HL-60/S4 treated with retinoic acid at 250 ng/mL for 4 days and 3 days (cell line): Measurements from ENCODE around the gene TSHZ2.
"Not testable (repeated sequence)": the region's sequence is repeated elsewhere in the genome, so short reads cannot be mapped to it uniquely, and the experiment has no call there.

Experiments used
- in situ Hi-C: fragments of 300-500 bp; cut with MboI; formaldehyde crosslinking; loops from 2 replicates; pipeline ENCODE4 v1.7.0; 2022; ENCODE audit warnings: low sequenced_read_pairs

Gene TSHZ2

DNA sequence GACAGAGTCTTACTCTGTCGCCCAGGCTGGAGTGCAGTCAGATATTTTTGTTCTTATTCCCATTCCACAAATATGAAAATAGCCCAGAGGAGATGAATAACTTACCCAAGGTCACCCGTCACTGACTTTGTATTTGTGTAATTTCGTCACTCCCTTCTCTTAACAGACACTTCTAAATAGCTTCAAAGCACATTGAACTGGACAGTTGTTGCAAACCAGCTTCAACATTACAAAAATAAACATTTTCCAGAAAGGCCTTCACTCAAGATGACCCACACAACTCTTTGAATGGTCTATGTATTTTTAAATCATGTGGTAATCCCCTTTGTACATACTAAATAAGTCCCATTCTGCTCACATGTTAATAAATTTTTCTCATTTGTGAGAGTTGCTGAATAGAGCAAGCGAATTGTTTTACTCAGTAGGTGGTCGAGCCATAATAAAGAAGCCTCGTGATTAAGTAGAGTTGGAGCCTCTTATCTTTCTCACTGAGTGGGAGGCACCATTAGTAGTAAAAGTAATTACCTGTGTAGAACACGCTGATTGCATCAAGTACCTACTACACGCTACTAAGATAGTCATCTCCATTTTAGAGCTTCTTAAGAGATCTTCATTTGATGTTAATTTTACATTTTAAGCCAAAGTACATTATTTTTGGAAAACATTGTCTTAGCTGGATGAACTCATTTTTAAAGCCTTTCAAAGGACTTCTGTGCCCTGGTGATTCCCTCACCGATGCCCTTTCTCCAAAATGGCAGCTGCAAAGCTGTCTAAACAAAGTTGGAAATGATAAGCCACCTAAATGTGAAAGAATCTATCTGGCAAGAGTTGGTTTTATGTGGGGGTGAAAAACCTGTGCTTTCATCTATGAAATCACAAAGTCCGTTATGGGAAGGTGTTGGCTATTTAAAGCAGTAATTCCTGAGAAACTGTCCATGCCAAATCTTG is 110.0 kb downstream of the TSHZ2 start:
- in situ Hi-C loops = no loop called here

DNA sequence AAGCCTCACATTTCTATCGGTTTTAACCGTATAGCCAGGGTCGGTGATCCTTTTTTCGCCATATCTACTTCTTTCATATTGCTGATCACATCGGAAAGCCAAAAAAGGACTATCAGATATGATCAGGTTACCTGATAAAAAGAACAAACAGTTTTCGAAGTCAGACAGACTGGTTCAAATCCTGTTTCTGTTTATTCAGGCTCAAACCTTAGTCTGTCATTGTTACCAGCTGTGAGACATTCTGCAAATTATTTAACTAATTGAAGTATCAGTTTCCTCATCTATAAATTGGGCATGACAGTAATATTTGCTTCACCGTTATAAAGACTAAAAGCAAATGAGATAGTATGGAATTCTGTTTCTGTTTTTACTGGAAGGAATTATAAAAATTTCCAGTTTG is 111.3 kb downstream of the TSHZ2 start:
- in situ Hi-C loops = no loop called here

DNA sequence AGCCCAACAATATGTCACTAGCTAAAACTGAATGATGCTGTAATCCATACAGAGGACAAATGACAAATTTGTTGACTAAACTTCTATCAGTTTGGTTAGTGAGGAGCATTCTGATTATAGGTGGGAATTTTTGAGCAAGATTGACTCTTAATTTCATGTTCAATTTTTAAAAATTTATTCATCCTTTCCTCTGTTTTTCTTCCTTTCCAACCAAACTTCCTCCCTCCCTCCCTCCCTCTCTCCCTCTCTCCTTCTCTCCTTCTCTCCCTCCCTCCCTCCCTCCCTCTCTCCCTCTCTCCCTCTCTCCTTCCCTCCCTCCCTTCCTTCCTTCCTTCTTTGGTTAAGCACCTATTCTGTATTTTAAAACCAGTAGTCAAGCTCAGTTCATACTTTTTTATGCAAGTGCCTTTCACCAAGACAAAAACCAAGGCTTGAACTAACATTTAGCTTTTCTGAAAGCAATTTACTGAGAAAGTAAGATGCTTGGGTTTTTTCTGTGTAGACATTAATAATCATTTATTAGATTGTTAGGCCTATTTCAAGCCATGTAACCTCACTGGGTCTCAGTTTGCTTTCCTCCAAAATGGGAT is 112.3 kb downstream of the TSHZ2 start:
- in situ Hi-C loops = no loop called here

DNA sequence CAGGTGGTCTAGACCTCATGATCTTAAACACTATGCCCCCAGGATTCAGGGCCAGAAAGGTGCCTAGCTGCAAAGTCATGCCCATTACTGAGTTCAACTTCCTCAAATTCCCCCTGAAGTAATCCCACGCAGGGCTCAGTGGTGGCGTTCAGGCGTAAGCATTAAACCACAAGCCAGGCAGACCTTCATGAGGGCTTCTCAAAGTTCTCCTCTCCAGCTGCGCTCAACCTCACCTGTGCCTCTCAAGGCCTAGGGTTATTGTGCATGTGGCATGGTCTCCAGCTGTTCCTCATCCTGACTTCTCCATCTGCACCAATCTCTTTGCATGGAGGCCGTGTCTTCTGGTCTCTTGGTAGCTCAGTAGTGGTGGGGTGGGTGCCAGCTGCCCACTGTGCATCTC is 113.6 kb downstream of the TSHZ2 start:
- in situ Hi-C loops = no loop called here

DNA sequence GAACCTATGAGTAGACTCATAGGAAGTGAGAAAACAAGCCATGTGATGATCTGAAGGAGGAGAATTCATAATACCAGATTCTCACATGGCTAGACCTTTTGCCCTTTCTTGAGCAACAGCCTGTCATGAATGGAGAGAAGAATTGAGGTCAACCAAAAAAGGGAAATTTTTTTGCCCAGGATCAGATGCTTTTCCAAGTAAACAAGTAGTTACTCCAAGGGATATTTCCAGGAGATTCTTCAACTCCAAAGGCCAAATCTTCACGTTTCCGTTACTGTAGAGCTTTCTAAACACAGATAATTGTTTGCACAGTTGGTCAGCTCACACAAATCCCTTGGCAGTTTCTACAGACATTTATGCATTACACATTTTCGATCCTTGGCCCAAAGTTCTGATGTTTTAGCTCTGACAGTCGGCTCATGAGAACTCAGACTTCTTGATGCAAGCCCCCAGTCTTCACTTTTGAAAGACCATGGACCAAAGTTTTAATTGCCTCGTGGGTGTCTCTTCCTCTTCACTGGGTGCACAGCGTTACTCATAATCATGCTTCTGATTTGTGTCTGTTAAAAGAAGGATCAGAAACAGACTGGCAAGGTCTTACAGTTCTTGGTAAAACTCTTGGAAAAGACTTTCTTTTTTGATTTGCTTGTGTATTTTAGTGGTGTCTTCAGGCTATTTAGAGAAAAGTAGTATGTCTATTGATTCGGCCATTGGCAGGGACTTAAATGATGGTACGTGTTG is 115.0 kb downstream of the TSHZ2 start:
- in situ Hi-C loops = no loop called here

DNA sequence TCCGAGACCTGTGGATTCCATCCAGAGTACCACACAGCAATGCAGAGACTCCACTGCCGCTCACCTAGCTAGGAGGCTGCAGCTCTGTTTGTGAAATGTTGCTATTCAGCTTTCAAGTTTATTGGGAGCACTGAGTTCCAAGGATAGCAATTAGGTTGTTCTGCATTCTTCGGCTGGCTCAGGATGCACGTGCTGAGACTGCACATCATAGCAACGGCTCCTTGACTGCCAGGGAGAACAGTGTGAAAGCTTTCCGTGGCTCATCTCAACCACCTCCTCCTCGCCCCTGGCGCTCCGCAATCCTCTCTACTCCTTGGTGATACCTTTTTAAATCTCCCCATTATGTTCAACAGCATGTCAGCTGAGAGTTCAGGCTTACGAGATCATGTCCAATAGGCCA is 116.6 kb downstream of the TSHZ2 start:
- in situ Hi-C loops = no loop called here

DNA sequence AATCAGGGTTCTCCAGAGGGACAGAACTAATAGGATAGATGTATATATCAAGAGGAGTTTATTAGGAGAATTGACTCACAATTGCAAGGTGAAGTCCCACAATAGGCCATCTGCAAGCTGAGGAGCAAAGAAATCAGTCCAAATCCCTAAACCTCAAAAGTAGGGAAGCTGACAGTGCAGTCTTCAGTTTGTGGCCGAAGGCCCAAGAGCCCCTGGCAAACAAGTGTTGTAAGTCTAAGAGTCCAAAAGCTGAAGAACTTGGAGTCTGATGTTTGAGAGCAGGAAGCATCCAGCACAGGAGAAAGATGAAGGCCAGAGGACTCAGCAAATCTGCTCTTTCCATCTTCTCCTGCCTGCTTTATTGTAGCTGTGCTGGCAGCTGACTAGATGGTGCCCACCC is 117.7 kb downstream of the TSHZ2 start:
- in situ Hi-C loops = not testable (repeated sequence)

DNA sequence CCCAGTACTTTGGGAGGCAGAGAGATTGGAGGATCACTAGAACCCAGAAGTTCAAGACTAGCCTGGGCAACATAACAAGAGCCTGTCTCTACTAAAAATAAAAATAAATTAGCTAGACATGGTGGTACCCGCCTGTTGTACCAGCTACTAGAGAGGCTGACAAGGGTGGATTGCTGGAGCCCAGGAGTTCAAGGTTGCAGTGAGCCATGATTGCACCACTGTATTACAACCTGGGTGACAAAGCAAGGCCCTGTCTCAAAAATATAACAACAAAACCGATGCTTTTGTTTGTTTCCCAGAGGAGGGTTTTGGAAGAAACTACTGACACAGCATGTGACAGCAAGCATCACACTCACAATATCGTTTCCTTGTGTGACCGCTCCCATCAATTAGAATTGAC is 119.6 kb downstream of the TSHZ2 start:
- in situ Hi-C loops = no loop called here

DNA sequence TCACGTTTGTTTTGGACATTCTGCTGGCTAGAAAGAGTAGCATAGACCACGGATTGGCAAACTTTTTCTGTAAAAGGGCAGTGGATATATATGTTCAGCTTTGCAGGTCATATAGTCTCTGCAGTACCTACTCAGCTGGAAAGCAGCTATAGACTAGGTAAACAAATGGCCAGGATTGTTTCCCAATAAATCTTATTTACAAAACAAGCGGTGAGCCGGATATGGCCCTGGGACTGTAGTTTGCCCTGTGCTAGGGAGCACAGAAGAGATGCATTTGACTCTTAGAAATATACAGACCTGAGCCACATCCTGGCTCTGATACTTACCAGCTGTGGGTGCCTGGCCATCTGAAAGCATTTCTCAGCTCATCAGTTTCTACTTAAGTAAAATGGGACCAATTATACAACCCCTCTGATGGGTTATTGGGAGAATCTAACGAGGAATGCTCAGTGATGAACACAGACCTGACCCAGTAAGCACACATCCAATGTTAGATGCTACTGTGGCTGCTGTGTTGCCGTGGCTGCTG is 120.7 kb downstream of the TSHZ2 start:
- in situ Hi-C loops = no loop called here

DNA sequence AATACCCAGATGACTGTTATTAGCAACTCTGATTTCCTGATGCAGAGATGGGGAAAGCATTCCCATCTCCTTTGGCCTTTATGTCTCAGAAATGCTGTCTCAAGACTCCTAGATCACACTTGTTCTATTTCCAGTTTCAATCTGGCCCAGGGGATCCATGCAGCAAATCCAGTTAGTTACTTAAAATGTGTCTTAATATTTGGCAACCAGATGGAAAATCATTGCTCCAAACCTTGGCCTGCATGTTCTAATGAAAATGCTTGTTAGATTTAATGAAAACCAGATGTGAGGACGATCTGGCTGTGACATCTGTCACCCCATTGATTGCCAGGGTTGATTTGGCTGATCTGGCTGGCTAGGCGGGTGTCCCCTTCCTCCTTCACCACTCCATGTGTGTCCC is 125.2 kb downstream of the TSHZ2 start:
- in situ Hi-C loops = no loop called here

DNA sequence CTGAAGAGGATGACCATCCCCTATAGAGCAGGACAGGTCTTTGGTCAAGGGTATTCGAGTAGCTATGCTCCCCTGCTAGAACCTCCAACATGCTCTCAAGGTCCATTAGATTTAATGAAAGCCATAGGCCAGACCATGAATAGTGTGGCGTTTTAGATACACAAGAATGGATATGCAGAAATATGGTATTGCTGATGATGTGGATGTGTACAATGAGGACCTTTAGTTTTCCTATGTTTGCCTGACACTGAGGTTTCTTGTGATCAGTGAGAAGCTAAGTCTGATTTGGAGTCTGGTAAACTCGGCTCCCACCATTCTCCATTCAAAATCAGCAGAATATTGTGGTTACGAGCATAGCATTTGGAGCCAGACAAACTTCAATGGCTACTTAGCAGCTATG is 125.6 kb downstream of the TSHZ2 start:
- in situ Hi-C loops = no loop called here

DNA sequence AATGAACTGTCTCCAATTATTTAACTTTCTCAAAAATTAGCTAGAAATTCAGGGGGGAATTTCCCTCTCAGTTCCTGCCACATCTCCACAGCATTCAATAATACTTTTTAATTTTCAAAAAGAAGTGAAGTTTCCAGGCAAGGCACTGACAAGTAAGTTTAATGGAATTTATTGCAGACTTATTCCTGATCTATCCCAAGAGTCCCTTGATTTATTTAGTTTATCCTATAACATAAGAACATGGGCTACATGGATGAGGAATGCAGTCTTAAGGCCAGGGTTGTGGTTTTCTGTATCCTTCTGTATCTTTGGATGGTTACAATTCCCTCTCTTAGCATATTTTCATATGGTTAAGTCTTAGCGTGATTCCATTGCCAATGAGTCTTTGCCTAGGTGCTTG is 126.5 kb downstream of the TSHZ2 start:
- in situ Hi-C loops = no loop called here

DNA sequence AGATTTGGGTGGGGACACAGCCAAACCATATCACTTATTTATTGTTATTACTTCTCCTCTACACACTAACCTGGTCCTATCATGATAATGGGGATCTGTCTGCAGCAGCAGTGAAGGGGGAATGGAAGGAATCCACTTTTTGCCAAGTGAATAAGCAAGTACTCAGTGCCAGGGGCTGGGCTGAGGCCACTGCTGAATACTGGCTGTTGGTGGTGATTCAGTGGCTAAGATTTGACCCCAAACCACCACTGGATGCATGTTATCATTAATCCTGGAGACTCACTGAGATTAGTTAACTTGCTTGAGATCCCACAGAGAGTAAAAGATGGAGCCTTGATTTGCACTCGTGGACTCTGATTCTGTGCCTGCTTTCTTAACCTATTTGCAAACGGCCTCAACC is 127.7 kb downstream of the TSHZ2 start:
- in situ Hi-C loops = no loop called here

DNA sequence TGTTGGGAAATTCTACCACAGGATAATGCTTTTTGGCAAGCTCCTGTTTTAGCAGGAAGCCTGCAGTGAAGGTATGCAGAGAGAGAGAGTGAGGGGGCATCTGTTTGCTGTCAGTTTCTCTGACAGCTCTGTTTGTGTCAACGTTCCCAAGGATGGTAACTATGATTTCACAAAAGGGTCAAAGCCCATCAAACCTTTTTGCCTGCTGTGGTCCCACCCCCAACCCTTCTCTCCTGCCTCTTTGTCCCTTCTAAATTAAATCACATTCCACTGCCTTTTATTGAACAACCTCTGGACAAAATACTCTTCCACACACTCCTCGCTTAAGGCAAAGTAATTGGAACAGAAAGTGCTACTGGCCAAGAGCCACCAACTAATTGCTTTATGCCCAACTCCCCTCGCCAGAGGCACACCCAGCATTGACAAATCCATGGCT is 128.3 kb downstream of the TSHZ2 start:
- in situ Hi-C loops = no loop called here

DNA sequence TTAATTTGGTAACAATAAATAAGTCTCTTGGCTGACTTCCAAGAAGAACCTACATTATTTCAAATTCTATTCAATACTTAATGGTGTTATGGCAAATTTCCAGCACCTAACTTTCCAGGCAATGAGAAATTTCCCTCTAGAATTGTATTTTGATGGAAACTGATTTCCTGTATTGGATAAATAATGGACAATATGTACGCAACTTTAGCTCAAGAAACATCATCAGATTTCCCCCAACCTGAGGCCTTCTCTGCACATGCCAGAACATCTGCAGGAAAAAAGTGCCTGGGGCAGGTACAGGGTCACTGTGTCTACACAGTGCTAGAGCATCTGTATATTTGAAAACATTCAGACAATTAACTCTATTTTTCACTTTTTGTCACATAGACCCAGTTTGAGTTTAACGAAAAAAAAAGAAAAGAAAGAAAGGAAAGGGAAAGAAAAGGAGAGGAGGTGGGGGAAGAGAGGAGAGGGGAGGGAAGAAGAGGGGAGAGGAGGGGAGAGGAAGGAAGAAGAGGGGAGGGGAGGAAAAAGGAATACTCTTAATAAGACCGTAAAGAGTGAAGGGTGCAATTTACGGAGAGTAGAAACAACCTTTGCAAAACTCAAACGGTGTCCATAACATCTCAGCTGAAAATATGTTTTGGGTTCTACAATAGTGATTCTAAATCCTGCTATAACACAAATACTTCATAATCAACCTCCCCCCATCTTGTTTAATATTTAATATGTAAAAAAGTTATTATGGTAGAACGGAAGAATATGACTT is 130.0 kb downstream of the TSHZ2 start:
- in situ Hi-C loops = no loop called here

DNA sequence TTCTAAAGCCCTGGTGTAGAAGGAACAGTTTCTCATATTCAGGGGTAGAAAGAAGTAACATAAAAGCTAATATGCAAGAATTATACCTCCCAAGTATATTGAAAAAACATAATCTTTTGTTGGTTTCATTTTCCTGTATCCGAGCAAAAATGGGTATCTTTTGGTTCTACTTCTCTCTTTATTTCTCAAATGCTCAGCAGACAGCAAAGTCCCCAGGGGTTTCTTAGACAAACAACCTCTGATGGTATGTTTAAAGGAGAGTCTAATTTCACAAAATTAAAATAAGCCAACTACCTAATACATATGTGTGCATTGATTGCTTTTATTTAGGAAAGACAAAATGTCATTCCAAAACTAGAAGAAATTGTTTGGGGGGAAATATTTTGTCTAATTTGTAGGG is 131.0 kb downstream of the TSHZ2 start:
- in situ Hi-C loops = no loop called here

DNA sequence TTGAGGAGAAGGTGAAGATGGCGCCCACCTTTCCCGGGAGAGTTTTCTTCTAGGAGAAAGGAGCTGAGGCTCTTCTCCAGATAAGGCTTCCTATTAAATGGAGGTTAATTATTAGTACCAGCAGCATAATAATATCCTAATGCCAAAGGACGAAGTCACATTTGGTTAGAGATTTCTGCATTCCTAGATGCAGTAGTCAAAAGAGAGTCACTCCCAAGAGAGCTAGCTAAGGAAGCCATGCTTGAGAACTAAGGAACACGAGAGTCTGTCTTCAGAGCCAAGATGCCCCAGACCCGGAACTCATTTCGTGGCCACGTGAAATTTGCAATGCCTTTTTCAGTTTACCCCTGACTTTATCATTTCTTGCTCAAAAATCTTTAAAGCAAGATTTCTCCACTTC is 132.7 kb downstream of the TSHZ2 start:
- in situ Hi-C loops = no loop called here

DNA sequence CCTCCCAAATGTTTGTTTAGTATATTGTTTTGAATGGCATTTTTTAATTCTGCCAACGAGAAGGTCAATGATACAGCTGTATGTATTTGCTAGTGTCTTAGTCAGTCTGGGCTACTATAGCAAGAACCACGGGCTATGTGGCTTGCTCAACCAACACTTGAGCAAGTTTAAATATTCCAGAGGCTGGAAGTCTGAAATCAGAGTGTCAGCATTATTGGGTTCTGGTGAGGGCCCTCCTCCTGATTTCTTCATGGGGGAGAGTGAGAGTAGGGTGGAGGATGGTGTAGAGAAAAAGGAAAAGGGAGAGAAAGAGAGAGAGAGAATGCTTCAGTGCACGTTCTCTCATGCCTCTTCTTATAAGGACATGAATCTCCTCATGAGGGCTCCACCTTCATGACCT is 144.6 kb downstream of the TSHZ2 start:
- in situ Hi-C loops = no loop called here

DNA sequence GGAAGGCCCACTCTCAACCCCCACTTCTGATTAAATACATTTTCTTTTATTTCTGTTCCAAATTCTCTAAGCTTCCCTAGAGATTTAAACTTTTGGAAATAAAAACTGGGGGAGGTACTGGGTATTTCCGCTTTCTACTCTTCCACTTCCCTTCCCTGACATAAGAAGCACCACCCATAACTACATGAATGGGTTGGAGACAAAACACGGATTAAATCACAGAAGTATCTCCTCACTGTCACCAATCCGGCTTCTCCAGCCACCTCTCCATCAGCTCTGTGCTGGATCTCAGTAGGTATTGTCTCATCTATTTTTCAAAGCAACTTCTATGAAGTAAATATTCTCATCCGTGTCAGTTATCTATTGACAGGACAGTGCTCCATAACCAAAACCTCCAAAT is 150.7 kb downstream of the TSHZ2 start:
- in situ Hi-C loops = no loop called here

DNA sequence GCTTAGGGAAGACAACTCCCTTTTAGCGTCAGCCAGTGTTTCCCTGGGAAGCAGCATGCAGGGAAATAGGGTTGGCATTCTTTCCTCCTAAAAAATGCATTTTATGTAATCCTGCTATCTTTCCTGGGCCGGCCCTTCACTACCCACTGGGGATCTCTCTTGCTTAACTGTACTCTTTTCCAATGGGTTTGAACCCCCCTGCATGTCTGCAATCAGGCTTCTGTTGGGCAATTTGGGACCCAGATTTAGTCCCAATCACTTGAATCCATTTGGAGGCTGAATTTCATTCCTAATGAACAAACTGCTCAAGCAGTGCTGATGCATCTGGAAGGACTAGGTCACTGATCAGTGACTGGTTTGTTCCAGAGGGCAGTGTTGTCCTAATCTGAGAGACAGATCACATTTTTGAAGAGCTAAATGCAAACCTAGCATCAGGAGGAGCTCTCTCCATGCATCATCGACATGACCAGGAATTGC is 152.0 kb downstream of the TSHZ2 start:
- in situ Hi-C loops = no loop called here

DNA sequence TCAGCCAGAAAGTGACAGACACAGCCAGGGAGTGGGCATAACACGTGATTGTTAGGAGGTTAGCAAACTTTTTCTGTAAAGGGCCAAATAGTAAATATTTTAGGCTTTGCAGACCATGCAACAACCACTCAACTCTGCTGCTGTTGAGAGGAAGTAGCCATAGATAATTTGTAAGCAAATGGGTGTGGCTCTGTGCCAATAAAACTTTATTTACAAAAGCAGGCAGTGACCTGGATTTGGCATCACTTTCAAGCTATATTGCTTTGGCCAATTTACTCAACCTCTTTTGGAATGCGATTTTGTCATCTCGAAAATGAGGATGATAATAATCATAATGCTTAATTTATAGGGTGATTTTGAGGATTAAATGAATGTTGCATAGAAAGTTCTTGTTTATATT is 152.6 kb downstream of the TSHZ2 start:
- in situ Hi-C loops = no loop called here
